Mesenchymal stem cell (in vitro differentiated cells and primary cell): ENCODE measurements around the gene ERGIC3.

Experiments
- DNase-seq: peaks from one replicate; pipeline ENCODE4 v3.0.0-alpha.2; 2013
- H2AFZ ChIP-seq: one replicate; pipeline ENCODE4 v1.6.1; 2013; ENCODE audit warnings: low read depth, mild to moderate bottlenecking, control low read depth, inconsistent platforms, low read length, moderate library complexity
- H2AK5ac ChIP-seq: 2 replicates; pipeline ENCODE4 v1.6.1; 2013; ENCODE audit warnings: low read length, moderate library complexity, mild to moderate bottlenecking, inconsistent platforms; ENCODE audit not compliant: severe bottlenecking
- H2BK120ac ChIP-seq: one replicate; pipeline ENCODE4 v1.6.1; 2013; ENCODE audit warnings: low read depth, mild to moderate bottlenecking, inconsistent platforms, low read length, moderate library complexity
- H2BK12ac ChIP-seq, 2 experiments: one replicate each; pipeline ENCODE4 v1.6.1; 2013; ENCODE audit warnings: inconsistent platforms in 2 of 2, low read length in 2 of 2, mild to moderate bottlenecking in 2 of 2, moderate library complexity in 2 of 2, control low read depth in 1 of 2
- H2BK15ac ChIP-seq: one replicate; pipeline ENCODE4 v1.6.1; 2013; ENCODE audit warnings: mild to moderate bottlenecking, low read depth, inconsistent platforms; ENCODE audit not compliant: poor library complexity, severe bottlenecking
- H2BK5ac ChIP-seq: 2 replicates; pipeline ENCODE4 v1.6.1; 2013; ENCODE audit warnings: low read depth, mild to moderate bottlenecking, low read length, control low read depth, inconsistent platforms; ENCODE audit not compliant: poor library complexity, severe bottlenecking
- H3K14ac ChIP-seq, 2 experiments: one replicate each; pipeline ENCODE4 v1.6.1; 2013; ENCODE audit warnings: inconsistent platforms in 2 of 2, low read length in 2 of 2, control low read depth in 1 of 2, mild to moderate bottlenecking in 1 of 2, moderate library complexity in 1 of 2
- H3K18ac ChIP-seq, 2 experiments: one replicate each; pipeline ENCODE4 v1.6.1; 2013; ENCODE audit warnings: inconsistent platforms in 2 of 2, low read length in 2 of 2, control low read depth in 1 of 2, low read depth in 1 of 2, mild to moderate bottlenecking in 1 of 2
- H3K23ac ChIP-seq, 2 experiments: one replicate each; pipeline ENCODE4 v1.6.1; 2013; ENCODE audit warnings: inconsistent platforms in 2 of 2, low read length in 2 of 2, mild to moderate bottlenecking in 2 of 2, moderate library complexity in 2 of 2, control low read depth in 1 of 2
- H3K27ac ChIP-seq: 2 replicates; pipeline ENCODE4 v1.5.1; 2013; ENCODE audit warnings: mild to moderate bottlenecking, moderate library complexity, low read length, control low read depth, inconsistent platforms; ENCODE audit not compliant: poor library complexity, severe bottlenecking
- H3K27me3 ChIP-seq, 2 experiments: 2 replicates each; pipeline versions ENCODE4 v1.6.1 to v1.7.0; 2013; ENCODE audit warnings: low read length in 2 of 2, mild to moderate bottlenecking in 2 of 2, moderate library complexity in 2 of 2, control low read depth in 1 of 2, inconsistent platforms in 1 of 2; ENCODE audit not compliant: control insufficient read depth in 1 of 2, insufficient read depth in 1 of 2
- H3K36me3 ChIP-seq, 2 experiments: 2 replicates each; pipeline versions ENCODE4 v1.6.1 to v1.7.0; 2013; ENCODE audit warnings: low read length in 2 of 2, control low read depth in 1 of 2, inconsistent platforms in 1 of 2, low read depth in 1 of 2, mild to moderate bottlenecking in 1 of 2; ENCODE audit not compliant: insufficient read depth in 2 of 2, control insufficient read depth in 1 of 2
- H3K4ac ChIP-seq, 2 experiments: one replicate each; pipeline ENCODE4 v1.6.1; 2013; ENCODE audit warnings: inconsistent platforms in 2 of 2, low read length in 2 of 2, mild to moderate bottlenecking in 2 of 2, moderate library complexity in 2 of 2, control low read depth in 1 of 2, low read depth in 1 of 2
- H3K4me1 ChIP-seq: 2 replicates; pipeline ENCODE4 v1.6.1; 2013; ENCODE audit warnings: low read depth, low read length, control low read depth; ENCODE audit not compliant: control insufficient read depth, insufficient read depth
- H3K4me2 ChIP-seq: 2 replicates; pipeline ENCODE4 v1.6.1; 2013; ENCODE audit warnings: low read length, mild to moderate bottlenecking, inconsistent platforms; ENCODE audit not compliant: poor library complexity, severe bottlenecking
- H3K4me3 ChIP-seq, 2 experiments: 2 replicates each; pipeline versions ENCODE4 v1.5.1 to v1.7.0; 2013; ENCODE audit warnings: low read length in 2 of 2, mild to moderate bottlenecking in 2 of 2, control low read depth in 1 of 2, low read depth in 1 of 2; ENCODE audit not compliant: insufficient read depth in 1 of 2
- H3K79me1 ChIP-seq: replicated peaks from 2 replicates; pipeline ENCODE4 v1.6.1; 2013; ENCODE audit warnings: mild to moderate bottlenecking, control low read depth, low read length, inconsistent platforms; ENCODE audit not compliant: poor library complexity, severe bottlenecking
- H3K9ac ChIP-seq: 2 replicates; pipeline ENCODE4 v1.7.0; 2013; ENCODE audit warnings: mild to moderate bottlenecking, low read length, moderate library complexity
- H3K9me3 ChIP-seq: 2 replicates; pipeline ENCODE4 v1.7.0; 2013; ENCODE audit warnings: mild to moderate bottlenecking, low read length; ENCODE audit not compliant: control insufficient read depth
- H4K8ac ChIP-seq: one replicate; pipeline ENCODE4 v1.6.1; 2013; ENCODE audit warnings: inconsistent platforms, mild to moderate bottlenecking, low read length, moderate library complexity
- H4K91ac ChIP-seq: one replicate; pipeline ENCODE4 v1.6.1; 2013; ENCODE audit warnings: mild to moderate bottlenecking, low read length, inconsistent platforms
- whole genome bisulfite sequencing: methylation state at CpG from one replicate; pipeline ENCODE4 v1.1.7; 2013; ENCODE audit warnings: mixed read lengths; 5-methylcytosine and 5-hydroxymethylcytosine counted together

The ERGIC3 gene

DNA sequence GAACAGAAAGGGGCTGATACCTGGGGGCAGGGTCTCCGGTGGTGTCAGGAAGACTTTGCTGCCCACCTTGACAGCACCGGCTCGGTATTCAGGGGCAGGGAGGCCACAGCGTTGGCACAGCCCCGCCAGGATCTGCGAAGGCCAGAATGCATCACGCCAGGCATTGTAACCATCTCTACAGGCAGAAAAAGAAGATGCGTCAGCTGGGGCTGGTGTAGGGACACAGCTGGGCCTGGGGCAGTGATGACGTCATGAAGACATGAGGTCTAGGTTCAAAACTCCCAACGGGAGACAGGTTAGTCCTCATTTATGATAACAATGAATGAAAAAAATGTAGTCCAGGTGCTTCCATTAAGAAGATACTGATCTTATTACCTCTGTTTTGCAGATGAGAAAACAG lies 22.0 kb downstream of the ERGIC3 start:
- Histone ChIP-seq H2AK5ac (no peak overlapping the region), H4K8ac (no peak overlapping the region), H3K36me3 (peaks cover 5 to 20% of the 10 kb centered on the region in 2 experiments), H2BK5ac (no peak overlapping the region), H3K4me1 (peaks cover 9% of the 10 kb centered on the region), H3K4ac (no peak overlapping the region), H3K27ac (no peak overlapping the region), H2BK12ac (no peak overlapping the region), H3K27me3 (peaks cover 0 to 4% of the 10 kb centered on the region in 2 experiments), H3K14ac (no peak overlapping the region), H2BK15ac (no peak overlapping the region), H3K79me1 (no peaks in the 10 kb centered on the region), H3K9ac (no peak overlapping the region), H2BK120ac (no peak overlapping the region), H3K18ac (no peak overlapping the region), H2AFZ (no peak overlapping the region), H4K91ac (no peak overlapping the region), H3K4me2 (no peak overlapping the region), H3K4me3 (no peak overlapping the region), H3K9me3 (no peaks in the 10 kb centered on the region), H3K23ac (no peak overlapping the region)
- WGBS = 96% methylated on average over 9 of the region's 10 CpGs
- DNase-seq = no peak

DNA sequence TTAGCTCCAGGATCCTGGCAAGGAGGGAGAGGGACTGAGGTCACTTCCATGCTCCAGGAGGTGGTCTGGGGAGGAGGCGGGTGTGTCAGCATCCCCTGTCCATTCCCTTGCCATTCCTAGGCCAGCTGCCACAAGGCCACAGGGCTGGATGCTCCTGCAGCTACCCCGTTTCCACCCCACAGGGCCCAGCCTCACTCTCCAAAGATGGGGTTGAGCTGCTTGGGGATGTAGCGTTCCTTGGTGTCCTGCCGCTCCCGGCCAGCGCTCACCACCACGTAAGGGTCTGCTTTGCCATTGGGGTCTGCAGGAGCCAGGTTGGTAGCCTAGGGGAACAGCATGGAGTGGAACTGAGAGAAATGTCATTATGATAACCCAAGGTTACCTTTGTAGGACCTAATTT lies 23.0 kb downstream of the ERGIC3 start:
- H3K14ac ChIP-seq = no peak overlapping the region
- H3K23ac ChIP-seq = no peak overlapping the region
- no peak overlapping the region for H2AFZ ChIP-seq
- no peak overlapping the region for H2AK5ac ChIP-seq
- no peak overlapping the region for H3K27ac ChIP-seq
- no peak overlapping the region for H3K4me3 ChIP-seq
- no peak overlapping the region for H4K8ac ChIP-seq
- WGBS = 92% methylated on average over 6 of the region's 7 CpGs
- no peak overlapping the region for H2BK120ac ChIP-seq
- peaks cover 9% of the 10 kb centered on the region for H3K4me1 ChIP-seq
- no peak overlapping the region for H4K91ac ChIP-seq
- H2BK15ac ChIP-seq = no peak overlapping the region
- H3K4me2 ChIP-seq = no peak overlapping the region
- no peak overlapping the region for H2BK12ac ChIP-seq
- H3K9me3 ChIP-seq = no peaks in the 10 kb centered on the region
- H3K18ac ChIP-seq = no peak overlapping the region
- peaks cover 0 to 9% of the 10 kb centered on the region in 2 experiments for H3K36me3 ChIP-seq
- H3K79me1 ChIP-seq = no peaks in the 10 kb centered on the region
- H3K27me3 ChIP-seq = peaks cover 0 to 4% of the 10 kb centered on the region in 2 experiments
- H3K4ac ChIP-seq = no peak overlapping the region
- no peak overlapping the region for H3K9ac ChIP-seq
- no peak overlapping the region for H2BK5ac ChIP-seq
- no peak for DNase-seq

DNA sequence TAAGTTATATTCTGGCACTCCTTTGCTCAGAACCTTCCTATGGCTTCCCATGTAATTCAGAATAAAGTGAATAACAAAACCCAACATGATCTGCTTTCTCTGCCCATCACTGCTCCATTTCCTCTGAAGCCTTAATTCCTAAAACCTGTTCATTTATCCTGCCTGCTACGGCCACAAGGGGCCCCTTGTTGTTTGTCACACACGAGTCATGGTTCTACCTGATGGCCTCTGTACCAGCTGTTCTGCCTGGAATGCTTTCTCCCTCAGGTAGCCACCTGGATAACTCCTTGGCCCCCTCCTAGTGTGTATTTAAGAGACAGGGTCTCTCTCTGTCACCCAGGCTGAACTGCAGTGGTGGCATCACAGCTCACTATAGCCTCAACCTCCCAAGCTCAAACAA lies 26.8 kb downstream of the ERGIC3 start:
- Histone ChIP-seq H3K9me3 (peaks cover 5% of the 10 kb centered on the region), H2AFZ (no peak overlapping the region), H3K18ac (no peak overlapping the region), H2BK5ac (no peak overlapping the region), H3K14ac (no peak overlapping the region), H3K4me2 (no peak overlapping the region), H2BK120ac (no peak overlapping the region), H4K8ac (no peak overlapping the region), H2AK5ac (no peak overlapping the region), H3K9ac (no peak overlapping the region), H3K27ac (no peak overlapping the region), H2BK12ac (no peak overlapping the region), H3K27me3 (peaks cover 0 to 4% of the 10 kb centered on the region in 2 experiments), H3K23ac (no peak overlapping the region), H3K4me1 (no peaks in the 10 kb centered on the region), H3K79me1 (no peaks in the 10 kb centered on the region), H4K91ac (no peak overlapping the region), H2BK15ac (no peak overlapping the region), H3K4ac (no peak overlapping the region), H3K4me3 (no peak overlapping the region), H3K36me3 (peaks cover 0 to 5% of the 10 kb centered on the region in 2 experiments)
- DNase-seq = no peak
- 25% methylated on average over 2 of the region's 2 CpGs for WGBS

DNA sequence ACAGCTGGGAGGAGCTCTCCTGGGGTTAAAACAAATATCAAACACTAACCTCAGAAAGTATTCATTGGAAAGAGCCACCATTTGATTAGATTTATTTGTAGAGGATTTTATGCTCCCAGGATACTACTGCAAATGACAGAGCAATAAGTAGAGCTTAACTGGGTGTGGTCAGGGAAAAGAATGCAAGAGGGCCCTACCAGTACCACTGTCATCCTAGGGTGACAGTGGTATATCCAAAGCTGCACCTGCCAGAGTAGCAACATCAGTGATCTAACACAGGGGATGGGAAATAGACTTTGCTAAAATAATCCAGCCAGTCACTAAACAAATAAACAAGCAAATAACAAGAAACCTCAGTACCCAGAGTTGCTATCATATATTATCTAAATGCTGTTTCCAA lies 29.7 kb downstream of the ERGIC3 start:
- no peak overlapping the region for H3K18ac ChIP-seq
- H3K9me3 ChIP-seq = peaks cover 5% of the 10 kb centered on the region
- H3K4me2 ChIP-seq = no peak overlapping the region
- no peak overlapping the region for H3K4ac ChIP-seq
- no peak overlapping the region for H3K14ac ChIP-seq
- no peak overlapping the region for H2BK5ac ChIP-seq
- H3K79me1 ChIP-seq = no peaks in the 10 kb centered on the region
- no peaks in the 10 kb centered on the region for H3K4me1 ChIP-seq
- no peak for DNase-seq
- H4K8ac ChIP-seq = no peak overlapping the region
- no peak overlapping the region for H2AFZ ChIP-seq
- no peak overlapping the region for H3K23ac ChIP-seq
- H4K91ac ChIP-seq = no peak overlapping the region
- no peak overlapping the region for H3K9ac ChIP-seq
- H2AK5ac ChIP-seq = no peak overlapping the region
- H3K27ac ChIP-seq = no peak overlapping the region
- no peak overlapping the region for H2BK120ac ChIP-seq
- H2BK12ac ChIP-seq = no peak overlapping the region
- H3K27me3 ChIP-seq = peaks cover 0 to 12% of the 10 kb centered on the region in 2 experiments
- no peaks in the 10 kb centered on the region for H3K36me3 ChIP-seq
- H3K4me3 ChIP-seq = no peak overlapping the region
- H2BK15ac ChIP-seq = no peak overlapping the region
